ENCODE measurements around the gene IGSF9B. TPM values are rescaled to one million over a fixed set of nuclear protein-coding genes. Genes with fewer than 3 reads are reported as not detected.

IGSF9B gene
- total and polyA plus RNA-seq, 2 experiments from 2014 or later, result 0.04 TPM; not detected in 1

- no peaks in the 10 kb centered on the region for H3K36me3 ChIP-seq (ENCODE audit: low read depth)
- DNase-seq, result no peak
- in situ Hi-C loops (cut with MboI), result no loop called here
- no peaks in the 10 kb centered on the region for H3F3A ChIP-seq (ENCODE audit: insufficient read depth)
- H2AFZ ChIP-seq, result no peak overlapping the region
- no peaks in the 10 kb centered on the region for H3K79me2 ChIP-seq (ENCODE audit: insufficient read depth)
- H4K20me1 ChIP-seq (ENCODE audit: insufficient read depth), result no peaks in the 10 kb centered on the region
- TF ChIP-seq EZH2 (IDR thresholded peaks at IDR 0.05; ENCODE audit: insufficient read depth, poor library complexity, severe bottlenecking) (no peak), EZH2phosphoT487 (IDR thresholded peaks at IDR 0.05; ENCODE audit: insufficient read depth, low read depth) (no peak)
- H3K27me3 ChIP-seq (replicated peaks; ENCODE audit: insufficient read depth), result no peaks in the 10 kb centered on the region
- no peak overlapping the region for H3K27ac ChIP-seq
- no peak overlapping the region for H3K4me3 ChIP-seq
- WGBS, 2 experiments (ENCODE audit: low coverage in 1 of 2, low lambda C conversion rate in 2 of 2, missing lambda C conversion rate in 2 of 2), result 41 to 42% methylated on average over 8 of the region's 8 CpGs
- H3K4me1 ChIP-seq (ENCODE audit: insufficient read depth), result no peaks in the 10 kb centered on the region
- no peak overlapping the region for H3K4me2 ChIP-seq (ENCODE audit: unreplicated experiment)
- no peaks in the 10 kb centered on the region for H3K9me2 ChIP-seq (ENCODE audit: insufficient read depth)
- H3K9me3 ChIP-seq (ENCODE audit: low read depth), result no peaks in the 10 kb centered on the region
- H3K9ac ChIP-seq, result no peak overlapping the region
Measured at GRCh38 chr11:133903875-133904817, 52.6 kb downstream of the IGSF9B start.

GRCh38 chr11:133903056-133903455, 53.7 kb downstream of the IGSF9B start:
- H4K20me1 ChIP-seq (ENCODE audit: insufficient read depth), result no peaks in the 10 kb centered on the region
- no peak for TF ChIP-seq EZH2phosphoT487 (IDR thresholded peaks at IDR 0.05; ENCODE audit: insufficient read depth, low read depth)
- no peak for TF ChIP-seq EZH2 (IDR thresholded peaks at IDR 0.05; ENCODE audit: insufficient read depth, poor library complexity, severe bottlenecking)
- no peak overlapping the region for H3K4me3 ChIP-seq
- in situ Hi-C loops (cut with MboI), result no loop called here
- 66 to 69% methylated on average over 13 of the region's 13 CpGs for WGBS, 2 experiments (ENCODE audit: low coverage in 1 of 2, low lambda C conversion rate in 2 of 2, missing lambda C conversion rate in 2 of 2)
- no peak overlapping the region for H3K27ac ChIP-seq
- no peak for DNase-seq
- no peaks in the 10 kb centered on the region for H3K9me3 ChIP-seq (ENCODE audit: low read depth)
- no peaks in the 10 kb centered on the region for H3K36me3 ChIP-seq (ENCODE audit: low read depth)
- H3K79me2 ChIP-seq (ENCODE audit: insufficient read depth), result no peaks in the 10 kb centered on the region
- no peak overlapping the region for H3K9ac ChIP-seq
- H3K9me2 ChIP-seq (ENCODE audit: insufficient read depth), result no peaks in the 10 kb centered on the region
- H2AFZ ChIP-seq, result no peak overlapping the region
- no peak overlapping the region for H3K4me2 ChIP-seq (ENCODE audit: unreplicated experiment)
- no peaks in the 10 kb centered on the region for H3K27me3 ChIP-seq (replicated peaks; ENCODE audit: insufficient read depth)
- H3F3A ChIP-seq (ENCODE audit: insufficient read depth), result no peaks in the 10 kb centered on the region
- H3K4me1 ChIP-seq (ENCODE audit: insufficient read depth), result no peaks in the 10 kb centered on the region

- no peaks in the 10 kb centered on the region for H3K4me1 ChIP-seq (ENCODE audit: insufficient read depth)
- no peak overlapping the region for H3K4me2 ChIP-seq (ENCODE audit: unreplicated experiment)
- no peak overlapping the region for H3K4me3 ChIP-seq
- WGBS, 2 experiments (ENCODE audit: low coverage in 1 of 2, low lambda C conversion rate in 2 of 2, missing lambda C conversion rate in 2 of 2), result 83 to 86% methylated on average over 4 of the region's 4 CpGs
- no peaks in the 10 kb centered on the region for H3F3A ChIP-seq (ENCODE audit: insufficient read depth)
- H3K27ac ChIP-seq, result no peak overlapping the region
- no peak for DNase-seq
- no peaks in the 10 kb centered on the region for H4K20me1 ChIP-seq (ENCODE audit: insufficient read depth)
- in situ Hi-C loops (cut with MboI), result no loop called here
- no peak overlapping the region for H3K9ac ChIP-seq
- no peak overlapping the region for H2AFZ ChIP-seq
- no peaks in the 10 kb centered on the region for H3K9me2 ChIP-seq (ENCODE audit: insufficient read depth)
- H3K9me3 ChIP-seq (ENCODE audit: low read depth), result no peaks in the 10 kb centered on the region
- H3K79me2 ChIP-seq (ENCODE audit: insufficient read depth), result no peaks in the 10 kb centered on the region
- H3K27me3 ChIP-seq (replicated peaks; ENCODE audit: insufficient read depth), result no peaks in the 10 kb centered on the region
- no peak for TF ChIP-seq EZH2phosphoT487 (IDR thresholded peaks at IDR 0.05; ENCODE audit: insufficient read depth, low read depth)
- no peak for TF ChIP-seq EZH2 (IDR thresholded peaks at IDR 0.05; ENCODE audit: insufficient read depth, poor library complexity, severe bottlenecking)
- no peaks in the 10 kb centered on the region for H3K36me3 ChIP-seq (ENCODE audit: low read depth)
Measured at GRCh38 chr11:133902506-133902905, 54.3 kb downstream of the IGSF9B start.

- in situ Hi-C loops (cut with MboI), result no loop called here
- DNase-seq, result no peak
- no peaks in the 10 kb centered on the region for H3K4me1 ChIP-seq (ENCODE audit: insufficient read depth)
- no peaks in the 10 kb centered on the region for H3K9me2 ChIP-seq (ENCODE audit: insufficient read depth)
- H3F3A ChIP-seq (ENCODE audit: insufficient read depth), result no peaks in the 10 kb centered on the region
- no peak overlapping the region for H3K27ac ChIP-seq
- no peak overlapping the region for H3K4me2 ChIP-seq (ENCODE audit: unreplicated experiment)
- no peak for TF ChIP-seq EZH2phosphoT487 (IDR thresholded peaks at IDR 0.05; ENCODE audit: insufficient read depth, low read depth)
- TF ChIP-seq EZH2 (IDR thresholded peaks at IDR 0.05; ENCODE audit: insufficient read depth, poor library complexity, severe bottlenecking), result no peak
- no peaks in the 10 kb centered on the region for H3K27me3 ChIP-seq (replicated peaks; ENCODE audit: insufficient read depth)
- no peak overlapping the region for H2AFZ ChIP-seq
- no peaks in the 10 kb centered on the region for H3K9me3 ChIP-seq (ENCODE audit: low read depth)
- H3K4me3 ChIP-seq, result no peak overlapping the region
- H3K79me2 ChIP-seq (ENCODE audit: insufficient read depth), result no peaks in the 10 kb centered on the region
- H3K36me3 ChIP-seq (ENCODE audit: low read depth), result no peaks in the 10 kb centered on the region
- H4K20me1 ChIP-seq (ENCODE audit: insufficient read depth), result no peaks in the 10 kb centered on the region
- no peak overlapping the region for H3K9ac ChIP-seq
- WGBS, 2 experiments (ENCODE audit: low coverage in 1 of 2, low lambda C conversion rate in 2 of 2, missing lambda C conversion rate in 2 of 2), result 73 to 80% methylated on average over 1 to 3 of the region's 3 CpGs
Measured at GRCh38 chr11:133901999-133902398, 54.8 kb downstream of the IGSF9B start.
